Activated CD8-positive, alpha-beta T cell treated with anti-CD3 and anti-CD28 coated beads for 36 hours (primary cell): ENCODE data around the gene ABI3. TPM values are rescaled to one million over a fixed set of nuclear protein-coding genes. Genes with fewer than 3 reads are reported as not detected.

Source experiments
- ATAC-seq: fragments of 200-7000 bp; cut with Tn5 transposase; one replicate; pipeline ENCODE4 v1.10.0; 2021; ENCODE audit warnings: mild to moderate bottlenecking, moderate library complexity
- CTCF ChIA-PET: fragments of 350-600 bp; sonication (Branson Sonifier 250); formaldehyde crosslinking; loops from one replicate; lab custom pipeline; 2021; ENCODE audit warnings: antibody characterized with exemption; lab: Charles Lee
- POLR2A ChIA-PET: fragments of 350-600 bp; sonication (Branson Sonifier 250); formaldehyde crosslinking; loops from one replicate; lab custom pipeline; 2021; ENCODE audit warnings: antibody characterized with exemption; lab: Charles Lee
- DNase-seq: peaks from one replicate; pipeline ENCODE4 v3.0.0-alpha.2; 2020
- H3K27ac Mint-ChIP-seq: one replicate; pipeline ENCODE4 v1.8.0; 2021; ENCODE audit warnings: mild to moderate bottlenecking, mixed read lengths
- H3K27me3 Mint-ChIP-seq: one replicate; pipeline ENCODE4 v1.8.0; 2021; ENCODE audit warnings: mixed read lengths
- H3K36me3 Mint-ChIP-seq: one replicate; pipeline ENCODE4 v1.8.0; 2021; ENCODE audit warnings: low read depth, mixed read lengths
- H3K4me1 Mint-ChIP-seq: one replicate; pipeline ENCODE4 v1.8.0; 2021; ENCODE audit warnings: low read depth, mixed read lengths
- H3K4me3 Mint-ChIP-seq: one replicate; pipeline ENCODE4 v1.8.0; 2021; ENCODE audit warnings: mild to moderate bottlenecking, moderate library complexity, mixed read lengths
- H3K9me3 Mint-ChIP-seq: one replicate; pipeline ENCODE4 v1.8.0; 2021; ENCODE audit warnings: mixed read lengths
- intact Hi-C: fragments of 100-400 bp; cut with micrococcal nuclease; formaldehyde crosslinking; loops from one replicate; pipeline ENCODE4 v1.10.0; 2022
- total RNA-seq, 2 experiments: library from RNA; stranded (reverse); gene quantifications; one replicate each; pipeline ENCODE4 v1.2.3, GENCODE V29; 2021
- TF ChIP-seq, protein P1 (sequence below): fragments of 200-600 bp; IDR thresholded peaks from one replicate; pipeline ENCODE4 v1.8.0; 2022; ENCODE audit warnings: antibody characterized with exemption, mild to moderate bottlenecking

ABI3 gene
- 10 to 100 TPM; 39.3 to 45.1 TPM for total RNA-seq

DNA sequence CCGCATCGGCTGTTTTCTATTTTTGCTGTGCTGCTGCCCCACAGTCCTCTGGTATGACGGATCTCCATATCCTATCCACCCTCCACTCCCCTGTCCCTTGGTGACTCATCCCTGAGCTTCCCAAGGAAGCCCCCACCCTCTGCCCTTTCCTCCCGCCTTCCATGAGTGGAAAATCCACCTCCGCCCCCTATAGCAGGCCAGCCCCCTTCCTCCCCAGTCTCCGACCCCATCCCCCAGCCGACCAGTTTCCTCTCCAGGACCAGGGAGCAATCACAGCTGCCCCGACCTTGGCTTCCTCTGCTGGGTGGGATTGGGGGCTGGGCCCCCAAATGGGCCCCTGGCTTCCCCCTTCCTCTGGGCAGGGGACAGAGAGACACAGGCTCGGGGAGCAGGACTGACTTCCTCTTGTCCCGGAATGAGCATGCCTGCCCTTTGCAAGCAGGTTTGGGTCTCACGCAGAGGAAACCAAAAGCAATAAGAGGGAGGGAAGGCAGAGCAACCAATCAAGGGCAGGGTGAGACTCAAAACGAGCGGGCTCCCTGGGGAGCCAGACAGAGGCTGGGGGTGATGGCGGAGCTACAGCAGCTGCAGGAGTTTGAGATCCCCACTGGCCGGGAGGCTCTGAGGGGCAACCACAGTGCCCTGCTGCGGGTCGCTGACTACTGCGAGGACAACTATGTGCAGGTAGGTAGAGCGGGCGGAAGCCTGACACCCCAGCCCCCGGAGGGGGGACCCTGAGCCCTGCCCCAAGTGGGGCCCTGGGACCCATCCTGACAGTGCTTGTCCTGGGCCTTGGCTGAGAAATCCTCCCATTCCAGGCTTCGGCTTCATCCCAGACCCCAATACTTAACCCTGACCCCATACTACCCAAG, at the start of gene ABI3, which contains the start of gene GNGT2:
TSS of gene ABI3 (plus strand) at position 550 of the 872 bp plus-strand sequence. CDS start at position 568, 18 bp downstream.
TSS of gene GNGT2 (minus strand) at position 417 of the 872 bp plus-strand sequence. CDS start 3,152 bp downstream, outside the sequence.
- peaks cover 32% of the 10 kb centered on the region for H3K36me3 Mint-ChIP-seq
- H3K4me3 Mint-ChIP-seq: peak within 1 kb of the TSS; percentile 79
- H3K27me3 Mint-ChIP-seq: no peaks in the 10 kb centered on the region
- ChIA-PET POLR2A (interaction anchor here (0.8 to 5.5 kb wide), 10 partner anchors 9 to 259 kb away, joined by 3 to 33 read pairs (median 10); partner anchors contain the start of gene PHOSPHO1), CTCF (interaction anchor here (1.0 to 8.9 kb wide), 5 partner anchors 11 to 30 kb away, joined by 3 to 58 read pairs (median 10); no protein-coding TSS in a partner anchor)
- intact Hi-C loops: no loop called here
- peak; percentile 88 for ATAC-seq
- TF ChIP-seq, protein P1, sequence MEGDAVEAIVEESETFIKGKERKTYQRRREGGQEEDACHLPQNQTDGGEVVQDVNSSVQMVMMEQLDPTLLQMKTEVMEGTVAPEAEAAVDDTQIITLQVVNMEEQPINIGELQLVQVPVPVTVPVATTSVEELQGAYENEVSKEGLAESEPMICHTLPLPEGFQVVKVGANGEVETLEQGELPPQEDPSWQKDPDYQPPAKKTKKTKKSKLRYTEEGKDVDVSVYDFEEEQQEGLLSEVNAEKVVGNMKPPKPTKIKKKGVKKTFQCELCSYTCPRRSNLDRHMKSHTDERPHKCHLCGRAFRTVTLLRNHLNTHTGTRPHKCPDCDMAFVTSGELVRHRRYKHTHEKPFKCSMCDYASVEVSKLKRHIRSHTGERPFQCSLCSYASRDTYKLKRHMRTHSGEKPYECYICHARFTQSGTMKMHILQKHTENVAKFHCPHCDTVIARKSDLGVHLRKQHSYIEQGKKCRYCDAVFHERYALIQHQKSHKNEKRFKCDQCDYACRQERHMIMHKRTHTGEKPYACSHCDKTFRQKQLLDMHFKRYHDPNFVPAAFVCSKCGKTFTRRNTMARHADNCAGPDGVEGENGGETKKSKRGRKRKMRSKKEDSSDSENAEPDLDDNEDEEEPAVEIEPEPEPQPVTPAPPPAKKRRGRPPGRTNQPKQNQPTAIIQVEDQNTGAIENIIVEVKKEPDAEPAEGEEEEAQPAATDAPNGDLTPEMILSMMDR: no peak
- no peaks in the 10 kb centered on the region for H3K9me3 Mint-ChIP-seq
- peaks cover 56% of the 10 kb centered on the region for H3K4me1 Mint-ChIP-seq
- peak; percentile 85 for DNase-seq
- peak within 1 kb of the TSS; percentile 95 for H3K27ac Mint-ChIP-seq

GRCh38 chr17:49162866-49163265, 47.6 kb upstream of the ABI3 start:
- Mint-ChIP-seq H3K36me3 (no peaks in the 10 kb centered on the region), H3K27me3 (peaks cover 20% of the 10 kb centered on the region), H3K4me3 (no peak overlapping the region), H3K9me3 (no peaks in the 10 kb centered on the region), H3K4me1 (no peaks in the 10 kb centered on the region), H3K27ac (no peak overlapping the region)
- ChIA-PET POLR2A (interaction anchor here (0.6 kb wide), 1 partner anchor 134 kb away, joined by 3 read pairs; no protein-coding TSS in a partner anchor), CTCF (interaction anchor here (1.0 kb wide), 1 partner anchor 17 kb away, joined by 3 read pairs; no protein-coding TSS in a partner anchor)
- intact Hi-C loops: no loop called here
- DNase-seq: no peak
- ATAC-seq: no peak
- TF ChIP-seq, protein P1: no peak

GRCh38 chr17:49165143-49165542, 45.4 kb upstream of the ABI3 start:
- ChIA-PET CTCF (no interaction called here), POLR2A (no interaction called here)
- Mint-ChIP-seq H3K4me1 (no peaks in the 10 kb centered on the region), H3K27me3 (peaks cover 29% of the 10 kb centered on the region), H3K9me3 (no peaks in the 10 kb centered on the region), H3K27ac (no peak overlapping the region), H3K4me3 (no peak overlapping the region), H3K36me3 (no peaks in the 10 kb centered on the region)
- ATAC-seq (no peak), DNase-seq (no peak)
- TF ChIP-seq, protein P1: no peak
- intact Hi-C loops: no loop called here

- no peak for DNase-seq
- CTCF ChIA-PET: interaction anchor here (1.8 kb wide), 1 partner anchor 12 kb away, joined by 7 read pairs; no protein-coding TSS in a partner anchor
- intact Hi-C loops: no loop called here
- H3K27ac Mint-ChIP-seq: no peak overlapping the region
- no peaks in the 10 kb centered on the region for H3K4me1 Mint-ChIP-seq
- POLR2A ChIA-PET: interaction anchor here (0.6 to 1.3 kb wide), 2 partner anchors 11 to 24 kb away, joined by 3 to 5 read pairs; no protein-coding TSS in a partner anchor
- peaks cover 36% of the 10 kb centered on the region for H3K27me3 Mint-ChIP-seq
- TF ChIP-seq, protein P1: no peak
- no peaks in the 10 kb centered on the region for H3K36me3 Mint-ChIP-seq
- no peak for ATAC-seq
- H3K9me3 Mint-ChIP-seq: peaks cover 3% of the 10 kb centered on the region
- no peak overlapping the region for H3K4me3 Mint-ChIP-seq
These were observed 41.8 kb upstream of the ABI3 start for GRCh38 chr17:49168706-49169105.
